C4-2B (cell line): ENCODE measurements around the gene ANKRD40CL.

Source experiments
- ZFX ChIP-seq: fragments of 450-650 bp; IDR thresholded peaks from 2 replicates; pipeline ENCODE4 v1.6.1; 2017
- TF ChIP-seq, protein P1 (sequence below): fragments of 450-650 bp; conservative IDR thresholded peaks from 2 replicates; pipeline ENCODE4 v1.5.1; 2017; ENCODE audit warnings: mild to moderate bottlenecking

- TF ChIP-seq, protein P1, sequence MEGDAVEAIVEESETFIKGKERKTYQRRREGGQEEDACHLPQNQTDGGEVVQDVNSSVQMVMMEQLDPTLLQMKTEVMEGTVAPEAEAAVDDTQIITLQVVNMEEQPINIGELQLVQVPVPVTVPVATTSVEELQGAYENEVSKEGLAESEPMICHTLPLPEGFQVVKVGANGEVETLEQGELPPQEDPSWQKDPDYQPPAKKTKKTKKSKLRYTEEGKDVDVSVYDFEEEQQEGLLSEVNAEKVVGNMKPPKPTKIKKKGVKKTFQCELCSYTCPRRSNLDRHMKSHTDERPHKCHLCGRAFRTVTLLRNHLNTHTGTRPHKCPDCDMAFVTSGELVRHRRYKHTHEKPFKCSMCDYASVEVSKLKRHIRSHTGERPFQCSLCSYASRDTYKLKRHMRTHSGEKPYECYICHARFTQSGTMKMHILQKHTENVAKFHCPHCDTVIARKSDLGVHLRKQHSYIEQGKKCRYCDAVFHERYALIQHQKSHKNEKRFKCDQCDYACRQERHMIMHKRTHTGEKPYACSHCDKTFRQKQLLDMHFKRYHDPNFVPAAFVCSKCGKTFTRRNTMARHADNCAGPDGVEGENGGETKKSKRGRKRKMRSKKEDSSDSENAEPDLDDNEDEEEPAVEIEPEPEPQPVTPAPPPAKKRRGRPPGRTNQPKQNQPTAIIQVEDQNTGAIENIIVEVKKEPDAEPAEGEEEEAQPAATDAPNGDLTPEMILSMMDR = no peak
- no peak for TF ChIP-seq ZFX
These were observed 35.6 kb upstream of the ANKRD40CL start for GRCh38 chr17:50802609-50803571.
